GM12878 (cell line): ENCODE data around the gene MASP1.

ENCODE experiments used
- CTCF ChIP-seq, 3 experiments: IDR thresholded peaks in 2 of 3; conservative IDR thresholded peaks in 1 of 3; 2 replicates each; pipeline ENCODE4 v1.5.1; 2011; ENCODE audit warnings: low read depth in 3 of 3, low read length in 3 of 3, mild to moderate bottlenecking in 3 of 3, control low read depth in 2 of 3, moderate library complexity in 2 of 3, inconsistent platforms in 1 of 3, mixed read lengths in 1 of 3; ENCODE audit not compliant: control insufficient read depth in 2 of 3, insufficient read depth in 1 of 3; ENCODE audit errors: extremely low read depth in 1 of 3
- HDGF ChIP-seq: fragments of 450-650 bp; IDR thresholded peaks from 2 replicates; pipeline ENCODE4 v1.6.1; 2016; ENCODE audit warnings: antibody characterized with exemption
- YY1 ChIP-seq: IDR thresholded peaks from 2 replicates; pipeline ENCODE4 v1.6.1; 2011; ENCODE audit warnings: low read depth, mild to moderate bottlenecking, low read length

GRCh38 chr3:187321766-187322165, 30.2 kb upstream of the MASP1 start:
- no peak for TF ChIP-seq YY1
- TF ChIP-seq HDGF, result no peak
- no peak for TF ChIP-seq CTCF (IDR thresholded peaks at IDR 0.05 in 2 of 3, conservative IDR thresholded peaks at IDR 0.05 in 1 of 3; ENCODE audit: control insufficient read depth in 2 of 3, extremely low read depth in 1 of 3, insufficient read depth in 1 of 3, low read depth in 3 of 3, low read length in 3 of 3)
